Measurements from ENCODE around the gene RIMBP2.

Gene RIMBP2

GRCh38 chr12:130562716-130563115 is 153.4 kb downstream of the RIMBP2 start:
- no peak for DNase-seq

- DNase-seq = no peak
Measured at GRCh38 chr12:130560321-130560720, 155.8 kb downstream of the RIMBP2 start.

- no peak for DNase-seq
Measured at GRCh38 chr12:130559806-130560205, 156.3 kb downstream of the RIMBP2 start.

GRCh38 chr12:130557886-130558765 is 158.0 kb downstream of the RIMBP2 start:
- DNase-seq = no peak

- DNase-seq = no peak
Measured at GRCh38 chr12:130557201-130557600, 158.9 kb downstream of the RIMBP2 start.

GRCh38 chr12:130556486-130557055 is 159.5 kb downstream of the RIMBP2 start:
- DNase-seq = no peak

GRCh38 chr12:130555628-130556485 is 160.2 kb downstream of the RIMBP2 start:
- DNase-seq = peak; percentile 86

- DNase-seq = no peak
Measured at GRCh38 chr12:130555221-130555620, 160.9 kb downstream of the RIMBP2 start.

GRCh38 chr12:130552483-130552996 is 163.6 kb downstream of the RIMBP2 start:
- no peak for DNase-seq

- DNase-seq = no peak
Measured at GRCh38 chr12:130549361-130549760, 166.7 kb downstream of the RIMBP2 start.

- no peak for DNase-seq
Measured at GRCh38 chr12:130547480-130548155, 168.5 kb downstream of the RIMBP2 start.

- DNase-seq = no peak
Measured at GRCh38 chr12:130546494-130546893, 169.6 kb downstream of the RIMBP2 start.

- no peak for DNase-seq
Measured at GRCh38 chr12:130545475-130545874, 170.6 kb downstream of the RIMBP2 start.

- no peak for DNase-seq
Measured at GRCh38 chr12:130540376-130540775, 175.7 kb downstream of the RIMBP2 start.

- no peak for DNase-seq
Measured at GRCh38 chr12:130538343-130539095, 177.6 kb downstream of the RIMBP2 start.

- DNase-seq = no peak
Measured at GRCh38 chr12:130537655-130538054, 178.4 kb downstream of the RIMBP2 start.

- no peak for DNase-seq
Measured at GRCh38 chr12:130537051-130537450, 179.0 kb downstream of the RIMBP2 start.

GRCh38 chr12:130530429-130530828 is 185.7 kb downstream of the RIMBP2 start:
- DNase-seq = no peak

- no peak for DNase-seq
Measured at GRCh38 chr12:130529781-130530180, 186.3 kb downstream of the RIMBP2 start.

- DNase-seq = no peak
Measured at GRCh38 chr12:130527239-130527638, 188.9 kb downstream of the RIMBP2 start.

- DNase-seq = no peak
Measured at GRCh38 chr12:130526813-130527212, 189.3 kb downstream of the RIMBP2 start.
